GM21786 (cell line): Measurements from ENCODE around the gene PDS5B.

Experiments
- ATAC-seq: cut with Tn5 transposase; IDR thresholded peaks from one replicate; pipeline ENCODE4 v1.9.1; 2021; ENCODE audit not compliant: unreplicated experiment

The PDS5B gene

DNA sequence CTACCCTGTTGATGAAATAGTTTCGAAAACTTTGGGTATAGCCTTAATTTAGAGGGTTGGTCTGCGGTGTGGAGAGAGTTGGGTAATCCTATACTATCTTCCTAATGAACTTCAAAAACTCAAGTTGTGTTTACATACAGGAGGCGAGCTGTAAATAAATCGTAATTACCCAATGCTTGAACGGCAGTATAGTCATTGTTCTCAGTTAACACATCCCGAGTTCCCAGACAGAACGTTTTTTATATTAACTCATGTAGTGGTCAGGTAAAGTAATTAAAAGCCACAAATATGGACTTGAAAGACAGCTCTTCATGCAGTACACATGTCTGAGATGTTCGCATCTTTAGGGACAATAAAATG lies 1.5 kb downstream of the PDS5B start:
- ATAC-seq: no peak

DNA sequence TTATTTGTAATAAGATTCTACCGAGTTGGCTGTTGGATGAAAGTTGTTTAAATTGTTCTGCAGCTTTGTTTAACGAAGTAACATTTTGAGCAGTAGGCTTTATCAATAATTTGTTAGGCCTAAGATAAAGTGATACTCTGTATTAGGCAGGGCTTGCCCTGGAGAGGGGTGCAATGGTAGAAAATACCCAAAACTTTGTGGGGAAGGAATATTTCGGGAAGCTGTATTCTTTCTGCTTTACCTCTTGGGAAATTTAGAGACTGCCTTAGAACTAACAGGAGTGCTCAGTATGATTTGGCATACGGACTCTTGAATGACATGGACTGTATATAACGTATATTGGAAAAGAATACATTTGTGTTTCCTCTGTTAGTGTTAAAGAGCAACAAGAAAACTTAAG lies 2.5 kb downstream of the PDS5B start:
- no peak for ATAC-seq

GRCh38 chr13:32589471-32589870 lies 3.2 kb downstream of the PDS5B start:
- ATAC-seq: no peak

GRCh38 chr13:32590266-32590665 lies 4.0 kb downstream of the PDS5B start:
- ATAC-seq: no peak

- no peak for ATAC-seq
Observed at GRCh38 chr13:32592082-32592481, 5.8 kb downstream of the PDS5B start.

DNA sequence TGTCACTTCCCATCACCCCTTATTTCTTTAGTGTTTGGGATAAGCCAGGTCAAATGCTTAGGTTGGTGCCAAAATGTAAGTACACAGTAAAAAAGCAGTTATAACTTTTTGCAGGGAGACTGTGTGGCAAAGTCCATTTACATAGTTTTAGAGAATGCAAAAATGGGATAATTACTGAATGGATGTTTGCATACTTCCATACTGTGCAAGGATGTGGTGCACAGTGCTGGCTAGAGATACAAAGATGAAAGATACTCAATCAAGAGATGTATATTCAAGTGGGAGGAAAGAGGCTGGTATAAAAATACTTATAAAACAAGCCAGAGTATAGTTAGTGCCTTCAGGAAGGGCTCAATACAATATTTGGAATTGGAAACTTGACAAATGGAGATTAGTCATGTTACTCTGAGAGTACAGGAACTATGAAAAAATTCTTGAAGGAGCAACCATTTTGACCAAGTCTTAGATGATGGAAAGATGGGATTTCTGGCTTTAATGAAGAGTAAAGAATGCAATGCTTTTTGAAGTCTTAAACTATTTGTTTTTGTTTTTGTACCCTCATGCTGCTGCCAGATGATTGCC lies 8.0 kb downstream of the PDS5B start:
- no peak for ATAC-seq

DNA sequence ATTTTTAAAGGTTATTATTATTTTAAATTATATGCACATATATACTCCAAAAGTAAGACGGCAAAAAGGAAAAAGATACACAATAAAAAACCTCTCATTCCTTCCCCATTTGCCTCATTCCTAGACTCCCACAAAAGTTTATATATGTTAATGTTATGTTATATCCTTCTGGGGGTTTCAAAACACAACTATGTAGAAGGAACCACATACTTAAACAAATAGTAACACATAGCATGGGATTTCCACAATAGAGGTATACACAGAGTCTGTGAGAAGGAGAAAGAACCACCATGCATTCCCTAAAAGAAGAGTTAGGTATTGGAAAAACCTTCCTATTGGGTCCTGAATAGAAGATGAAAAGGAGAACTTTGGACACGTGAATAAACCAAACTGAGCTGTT lies 9.1 kb downstream of the PDS5B start:
- no peak for ATAC-seq

DNA sequence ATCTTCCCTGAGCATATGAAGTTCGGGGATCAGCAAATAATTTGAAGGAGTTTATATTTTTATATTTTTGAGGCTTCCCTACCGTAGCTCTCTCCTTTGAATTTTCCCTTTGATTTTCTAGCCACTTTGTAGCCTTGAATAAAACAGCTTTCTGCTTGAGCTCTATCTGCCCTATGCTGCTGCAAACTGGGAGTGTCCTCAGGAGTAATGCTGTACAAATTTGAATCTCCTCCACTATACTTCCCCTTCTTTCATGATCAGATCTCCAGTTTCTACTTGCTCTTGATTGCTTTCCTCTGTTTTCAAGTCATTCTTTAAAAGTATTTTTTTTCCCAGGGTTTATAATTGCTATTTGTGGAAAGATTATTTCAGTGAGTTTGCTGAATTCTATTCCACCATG lies 14.6 kb downstream of the PDS5B start:
- no peak for ATAC-seq

DNA sequence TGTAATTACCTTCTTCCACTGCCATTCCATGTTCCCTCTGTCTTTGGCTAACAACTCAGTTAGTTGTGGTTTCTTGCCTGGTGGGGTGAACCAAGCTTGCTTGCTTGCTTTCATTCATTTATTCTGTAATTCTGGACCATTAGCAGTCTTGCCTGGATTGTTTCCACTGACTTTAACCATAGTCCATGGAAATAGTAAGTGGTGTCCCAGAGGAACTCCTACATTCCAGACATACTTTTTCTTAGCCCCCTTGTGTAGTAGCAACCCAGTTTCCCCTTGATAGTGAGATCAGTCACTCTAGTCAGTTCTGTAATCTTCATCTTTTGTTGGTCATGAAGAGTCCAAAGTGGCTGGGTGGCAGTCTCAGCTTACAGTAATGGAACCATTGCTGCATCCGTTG lies 23.2 kb downstream of the PDS5B start:
- ATAC-seq: no peak

GRCh38 chr13:32610538-32610937 lies 24.3 kb downstream of the PDS5B start:
- ATAC-seq: no peak

- ATAC-seq: no peak
Observed at GRCh38 chr13:32610977-32611376, 24.7 kb downstream of the PDS5B start.

- no peak for ATAC-seq
Observed at GRCh38 chr13:32616883-32617511, 30.7 kb downstream of the PDS5B start.

DNA sequence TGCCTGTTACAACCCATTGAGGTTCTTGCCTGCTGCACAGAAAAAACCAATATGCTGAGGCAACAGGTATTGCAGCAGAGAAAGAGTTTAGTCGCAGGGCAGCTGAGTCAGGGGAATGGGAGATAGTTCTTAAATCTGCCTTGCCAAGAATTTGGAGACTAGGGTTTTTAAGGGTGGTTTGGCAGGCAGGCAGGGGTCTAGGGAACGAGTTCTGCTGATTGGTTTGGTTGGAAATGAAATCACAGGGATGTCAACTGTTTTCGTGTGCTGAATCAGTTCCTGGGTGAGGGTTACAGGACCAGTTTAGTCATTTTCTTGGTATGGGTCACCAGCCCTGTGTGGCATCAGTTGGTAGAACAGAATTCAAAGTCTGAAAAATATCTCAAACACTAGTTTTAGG lies 36.6 kb downstream of the PDS5B start:
- no peak for ATAC-seq

DNA sequence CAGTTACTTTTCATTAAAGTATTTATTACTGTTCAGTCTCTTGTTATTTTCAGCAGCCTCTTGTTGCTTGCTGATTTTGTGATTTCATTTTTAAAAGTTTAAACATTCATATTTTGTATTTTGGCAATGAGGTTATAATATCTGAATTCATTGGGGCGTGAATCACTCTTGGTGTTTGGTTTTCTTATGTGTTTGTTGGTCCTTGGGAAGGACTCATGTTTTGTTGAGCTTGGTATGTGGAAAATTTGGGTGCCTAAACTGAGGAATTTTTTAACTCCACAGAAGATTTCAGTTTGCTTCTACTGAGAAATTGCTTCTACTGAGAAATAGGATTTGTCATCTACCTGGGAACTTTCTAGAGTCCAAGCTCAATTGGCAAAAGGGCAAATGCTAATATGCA lies 38.2 kb downstream of the PDS5B start:
- no peak for ATAC-seq

DNA sequence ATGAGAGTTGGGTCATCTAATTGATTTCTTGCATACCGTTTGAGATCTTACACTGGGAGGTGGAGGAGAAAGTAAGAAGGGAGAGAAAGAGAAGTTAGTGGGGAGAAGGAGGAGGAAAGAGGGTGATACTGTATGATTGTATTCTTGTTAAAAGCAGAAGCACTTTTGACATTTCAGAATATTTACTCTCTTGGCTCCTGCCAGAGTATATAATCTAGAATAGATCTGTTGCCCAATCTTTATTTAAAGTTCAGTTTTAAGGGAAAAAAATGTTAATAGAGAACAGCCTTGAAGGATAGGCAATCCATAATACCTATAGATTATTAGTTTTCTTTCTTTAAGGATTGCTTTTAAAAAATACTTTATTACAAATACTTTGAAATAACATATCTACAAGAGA lies 41.5 kb downstream of the PDS5B start:
- no peak for ATAC-seq

GRCh38 chr13:32629313-32629712 lies 43.1 kb downstream of the PDS5B start:
- ATAC-seq: no peak

DNA sequence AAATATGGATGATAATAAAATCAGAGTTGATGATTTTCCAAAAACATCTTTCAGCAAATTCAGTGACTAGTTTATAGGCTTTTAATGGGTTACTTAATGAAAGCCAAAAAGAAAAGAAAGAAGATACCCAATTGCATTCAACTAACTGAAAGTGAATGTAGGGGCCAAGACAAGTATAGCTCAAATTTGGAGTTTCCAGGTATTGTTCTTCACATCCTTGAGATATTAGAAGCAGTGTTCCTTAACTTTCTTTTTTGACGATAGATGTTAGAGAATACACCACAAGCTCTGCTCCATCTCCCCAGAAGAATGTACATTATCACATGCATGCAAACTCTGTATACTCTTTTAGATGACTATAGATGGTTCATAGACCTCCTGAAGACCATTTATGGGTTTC lies 43.6 kb downstream of the PDS5B start:
- no peak for ATAC-seq

- ATAC-seq: no peak
Observed at GRCh38 chr13:32632343-32632909, 46.2 kb downstream of the PDS5B start.

DNA sequence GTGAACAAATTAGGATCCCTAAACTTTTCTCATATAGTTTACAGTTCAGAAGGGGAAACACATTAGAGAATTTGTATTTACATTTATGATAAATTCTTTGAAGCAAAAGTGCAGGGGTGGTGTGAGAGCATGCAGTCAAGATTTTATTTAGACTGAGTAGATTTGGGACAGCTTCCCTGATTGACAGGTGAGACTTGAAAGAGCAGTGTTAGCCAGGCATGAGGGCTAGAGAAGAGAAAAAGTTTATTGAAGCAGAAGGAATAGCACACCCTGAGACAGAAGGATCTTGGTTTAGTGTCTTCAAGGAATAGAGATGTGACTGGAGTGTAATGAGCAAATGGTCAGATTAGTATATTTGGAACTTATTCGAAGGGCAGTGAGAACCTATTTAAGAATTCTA lies 50.5 kb downstream of the PDS5B start:
- ATAC-seq: no peak

DNA sequence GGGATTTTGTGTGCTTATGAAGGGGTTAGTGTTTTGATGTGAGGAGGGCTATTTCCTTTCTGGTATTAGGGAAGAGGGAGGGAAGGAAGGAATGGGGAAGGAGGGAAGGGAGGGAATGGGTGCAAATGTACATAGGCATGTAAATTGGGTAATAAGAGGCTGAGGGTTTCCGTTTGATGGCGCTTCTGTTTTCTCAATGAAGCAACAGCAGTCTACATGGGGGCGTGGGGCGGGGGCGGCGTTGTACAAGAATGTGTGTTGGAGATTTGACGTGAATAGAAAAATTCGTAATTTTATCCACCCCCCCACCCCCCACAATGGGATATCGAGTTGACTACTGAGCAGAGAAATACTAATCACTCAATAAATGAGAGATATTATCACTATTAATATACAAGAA lies 52.5 kb downstream of the PDS5B start:
- ATAC-seq: no peak

- ATAC-seq: no peak
Observed at GRCh38 chr13:32639502-32640105, 53.4 kb downstream of the PDS5B start.

GRCh38 chr13:32642316-32642715 lies 56.1 kb downstream of the PDS5B start:
- no peak for ATAC-seq

DNA sequence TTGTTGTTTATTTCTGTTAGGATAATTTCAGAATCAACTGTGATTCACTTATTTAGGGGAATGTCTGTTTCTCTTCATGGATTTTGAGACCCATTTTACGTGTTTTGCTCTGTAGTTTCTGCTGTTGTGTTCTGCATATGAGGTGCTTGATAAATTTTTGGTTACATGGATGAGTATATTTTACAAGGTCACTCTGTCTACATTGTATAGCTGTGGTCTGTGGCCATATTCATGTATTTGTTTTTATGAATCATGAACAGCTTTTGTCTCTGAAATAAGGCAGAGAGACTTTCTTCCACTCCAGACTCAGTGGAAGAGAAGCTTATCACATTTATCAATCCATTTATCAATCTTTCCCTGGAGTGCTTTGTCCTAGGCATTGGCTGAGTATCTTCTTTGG lies 56.6 kb downstream of the PDS5B start:
- no peak for ATAC-seq
